Measurements from ENCODE around the gene KRTAP22-1. TPM values are rescaled to one million over a fixed set of nuclear protein-coding genes. Genes with fewer than 3 reads are reported as not detected.

The KRTAP22-1 gene
- total RNA-seq: not detected
- long read RNA-seq: 0 reads

- no peak for DNase-seq (ENCODE audit: low spot score)
These were observed at the start of gene KRTAP22-1 for GRCh38 chr21:30600787-30601186. TSS of gene KRTAP22-1 (plus strand) at chr21:30601087.

- no peak for DNase-seq (ENCODE audit: low spot score)
These were observed 48.1 kb upstream of the KRTAP22-1 start for GRCh38 chr21:30552782-30553181.

GRCh38 chr21:30555095-30555494, 45.8 kb upstream of the KRTAP22-1 start:
- no peak for DNase-seq (ENCODE audit: low spot score)

- no peak for DNase-seq (ENCODE audit: low spot score)
These were observed 39.5 kb upstream of the KRTAP22-1 start, which contains the start of gene KRTAP19-7 for GRCh38 chr21:30561264-30561895. TSS of gene KRTAP19-7 (minus strand) at chr21:30561314. CDS start at chr21:30561289, 25 bp downstream.

GRCh38 chr21:30561957-30562356, 38.9 kb upstream of the KRTAP22-1 start:
- DNase-seq (ENCODE audit: low spot score): no peak

- no peak for DNase-seq (ENCODE audit: low spot score)
These were observed 37.8 kb upstream of the KRTAP22-1 start for GRCh38 chr21:30563072-30563471.

- no peak for DNase-seq (ENCODE audit: low spot score)
These were observed 37.3 kb upstream of the KRTAP22-1 start for GRCh38 chr21:30563630-30564029.

- DNase-seq (ENCODE audit: low spot score): no peak
These were observed 33.3 kb upstream of the KRTAP22-1 start for GRCh38 chr21:30567617-30568016.

- no peak for DNase-seq (ENCODE audit: low spot score)
These were observed 23.1 kb upstream of the KRTAP22-1 start for GRCh38 chr21:30577766-30578165.

GRCh38 chr21:30579346-30579745, 21.5 kb upstream of the KRTAP22-1 start:
- no peak for DNase-seq (ENCODE audit: low spot score)

- DNase-seq (ENCODE audit: low spot score): no peak
These were observed 20.8 kb upstream of the KRTAP22-1 start for GRCh38 chr21:30580132-30580531.

GRCh38 chr21:30582870-30583269, 18.0 kb upstream of the KRTAP22-1 start:
- no peak for DNase-seq (ENCODE audit: low spot score)

- DNase-seq (ENCODE audit: low spot score): no peak
These were observed 10.6 kb upstream of the KRTAP22-1 start, which contains the start of gene KRTAP22-2 for GRCh38 chr21:30590297-30590696. TSS of gene KRTAP22-2 (minus strand) at chr21:30590397.

GRCh38 chr21:30592140-30592539, 8.7 kb upstream of the KRTAP22-1 start, which contains the start of gene KRTAP6-3:
TSS of gene KRTAP6-3 (plus strand) at chr21:30592440. CDS start at chr21:30592446, 6 bp downstream.
- DNase-seq (ENCODE audit: low spot score): no peak

- DNase-seq (ENCODE audit: low spot score): no peak
These were observed 2.1 kb upstream of the KRTAP22-1 start, which contains the start of gene KRTAP6-2 for GRCh38 chr21:30598802-30599201. TSS of gene KRTAP6-2 (minus strand) at chr21:30598902. CDS start at chr21:30598874, 28 bp downstream.

GRCh38 chr21:30605968-30606367, 5.1 kb downstream of the KRTAP22-1 start:
- DNase-seq (ENCODE audit: low spot score): no peak

GRCh38 chr21:30612132-30612531, 11.2 kb downstream of the KRTAP22-1 start:
- no peak for DNase-seq (ENCODE audit: low spot score)

GRCh38 chr21:30613836-30614235, 12.9 kb downstream of the KRTAP22-1 start, which contains the start of gene KRTAP6-1:
TSS of gene KRTAP6-1 (minus strand) at chr21:30613930. CDS start at chr21:30613904, 26 bp downstream.
- DNase-seq (ENCODE audit: low spot score): no peak

GRCh38 chr21:30615199-30615598, 14.3 kb downstream of the KRTAP22-1 start:
- no peak for DNase-seq (ENCODE audit: low spot score)

- DNase-seq (ENCODE audit: low spot score): no peak
These were observed 15.2 kb downstream of the KRTAP22-1 start, which contains the start of gene KRTAP20-1 for GRCh38 chr21:30616125-30616524. TSS of gene KRTAP20-1 (plus strand) at chr21:30616425. CDS start at chr21:30616455, 30 bp downstream.

- no peak for DNase-seq (ENCODE audit: low spot score)
These were observed 19.2 kb downstream of the KRTAP22-1 start for GRCh38 chr21:30620080-30620479.

GRCh38 chr21:30620522-30620921, 19.6 kb downstream of the KRTAP22-1 start, which contains the start of gene KRTAP20-4:
TSS of gene KRTAP20-4 (plus strand) at chr21:30620627.
- DNase-seq (ENCODE audit: low spot score): no peak

GRCh38 chr21:30623362-30623761, 22.5 kb downstream of the KRTAP22-1 start:
- DNase-seq (ENCODE audit: low spot score): no peak

Measured in mesenteric fat pad (tissue), 1 donor.